OCI-LY3 (cell line): ENCODE measurements around the gene STYK1.

ENCODE experiments used
- H2AFZ ChIP-seq: fragments of 200-600, 300-600 bp; shearing (Covaris generic); 2 replicates; pipeline ENCODE4 v1.6.0; 2014; ENCODE audit warnings: antibody characterized with exemption, low read depth, low read length
- H3K27ac ChIP-seq: fragments of 200-600, 300-600 bp; sonication (generic); 2 replicates; pipeline ENCODE4 v1.5.1; 2014; ENCODE audit warnings: mild to moderate bottlenecking, low read length, moderate library complexity, mixed read lengths
- H3K27me3 ChIP-seq: fragments of 200-600, 300-600 bp; sonication (generic); 2 replicates; pipeline ENCODE4 v1.6.1; 2014; ENCODE audit warnings: low read depth, low read length, mixed read lengths
- H3K36me3 ChIP-seq: fragments of 200-600, 300-600 bp; sonication (generic); replicated peaks from 2 replicates; pipeline ENCODE3; 2014; ENCODE audit warnings: low read depth, low read length, mixed read lengths
- H3K4me1 ChIP-seq: fragments of 300-600, 200-600 bp; sonication (generic); 2 replicates; pipeline ENCODE4 v1.6.1; 2014; ENCODE audit warnings: low read length, mixed read lengths
- H3K4me2 ChIP-seq: fragments of 200-600, 300-600 bp; sonication (generic); 2 replicates; pipeline ENCODE4 v1.6.1; 2014; ENCODE audit warnings: low read length, mixed read lengths
- H3K4me3 ChIP-seq: fragments of 300-600, 200-600 bp; sonication (generic); 2 replicates; pipeline ENCODE4 v1.5.1; 2014; ENCODE audit warnings: antibody characterized with exemption, mild to moderate bottlenecking, low read length, moderate library complexity
- H3K79me2 ChIP-seq: fragments of 300-600, 200-600 bp; shearing (Covaris generic); 2 replicates; pipeline ENCODE4 v1.6.1; 2014; ENCODE audit warnings: mild to moderate bottlenecking, low read length, mixed read lengths
- H3K9ac ChIP-seq: fragments of 300-600, 200-600 bp; shearing (Covaris generic); 2 replicates; pipeline ENCODE4 v1.6.0; 2014; ENCODE audit warnings: mild to moderate bottlenecking, low read length, moderate library complexity
- H3K9me3 ChIP-seq: fragments of 200-600, 300-600 bp; shearing (Covaris generic); 2 replicates; pipeline ENCODE4 v1.6.1; 2014; ENCODE audit warnings: low read length, mixed read lengths; ENCODE audit not compliant: insufficient read depth
- H4K20me1 ChIP-seq: fragments of 200-600, 300-600 bp; sonication (generic); 2 replicates; pipeline ENCODE4 v1.6.1; 2016; ENCODE audit warnings: low read length, mixed read lengths; ENCODE audit not compliant: insufficient read depth
- EZH2phosphoT487 ChIP-seq: fragments of 200-600 bp; shearing (Covaris generic); IDR thresholded peaks from 2 replicates; pipeline ENCODE4 v1.6.1; 2018; ENCODE audit warnings: antibody characterized with exemption, mixed run types, low read depth
- TF ChIP-seq, protein P1 (sequence below): fragments of 200-600, 300-600 bp; sonication (generic); IDR thresholded peaks from 2 replicates; pipeline ENCODE4 v1.5.1; 2014; ENCODE audit warnings: antibody characterized with exemption, low read length, low read depth

STYK1 gene

GRCh38 chr12:10709808-10710207 is 36.0 kb upstream of the STYK1 start:
- no peaks in the 10 kb centered on the region for H4K20me1 ChIP-seq
- no peak overlapping the region for H3K4me2 ChIP-seq
- H3K4me3 ChIP-seq = no peak overlapping the region
- TF ChIP-seq, protein P1, sequence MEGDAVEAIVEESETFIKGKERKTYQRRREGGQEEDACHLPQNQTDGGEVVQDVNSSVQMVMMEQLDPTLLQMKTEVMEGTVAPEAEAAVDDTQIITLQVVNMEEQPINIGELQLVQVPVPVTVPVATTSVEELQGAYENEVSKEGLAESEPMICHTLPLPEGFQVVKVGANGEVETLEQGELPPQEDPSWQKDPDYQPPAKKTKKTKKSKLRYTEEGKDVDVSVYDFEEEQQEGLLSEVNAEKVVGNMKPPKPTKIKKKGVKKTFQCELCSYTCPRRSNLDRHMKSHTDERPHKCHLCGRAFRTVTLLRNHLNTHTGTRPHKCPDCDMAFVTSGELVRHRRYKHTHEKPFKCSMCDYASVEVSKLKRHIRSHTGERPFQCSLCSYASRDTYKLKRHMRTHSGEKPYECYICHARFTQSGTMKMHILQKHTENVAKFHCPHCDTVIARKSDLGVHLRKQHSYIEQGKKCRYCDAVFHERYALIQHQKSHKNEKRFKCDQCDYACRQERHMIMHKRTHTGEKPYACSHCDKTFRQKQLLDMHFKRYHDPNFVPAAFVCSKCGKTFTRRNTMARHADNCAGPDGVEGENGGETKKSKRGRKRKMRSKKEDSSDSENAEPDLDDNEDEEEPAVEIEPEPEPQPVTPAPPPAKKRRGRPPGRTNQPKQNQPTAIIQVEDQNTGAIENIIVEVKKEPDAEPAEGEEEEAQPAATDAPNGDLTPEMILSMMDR = no peak
- TF ChIP-seq EZH2phosphoT487 = no peak
- no peaks in the 10 kb centered on the region; the same call in 1 of the 2 replicates for H3K4me1 ChIP-seq
- no peak overlapping the region for H2AFZ ChIP-seq
- peaks cover 72% of the 10 kb centered on the region for H3K36me3 ChIP-seq
- no peaks in the 10 kb centered on the region for H3K9me3 ChIP-seq
- H3K79me2 ChIP-seq = peaks cover 18% of the 10 kb centered on the region
- H3K27me3 ChIP-seq = no peaks in the 10 kb centered on the region
- H3K27ac ChIP-seq = no peak overlapping the region
- H3K9ac ChIP-seq = no peak overlapping the region

GRCh38 chr12:10708862-10709261 is 35.0 kb upstream of the STYK1 start:
- H3K79me2 ChIP-seq = peaks cover 18% of the 10 kb centered on the region
- no peak for TF ChIP-seq EZH2phosphoT487
- H3K27ac ChIP-seq = no peak overlapping the region
- no peaks in the 10 kb centered on the region; the same call in 1 of the 2 replicates for H3K4me1 ChIP-seq
- H3K9me3 ChIP-seq = no peaks in the 10 kb centered on the region
- no peak overlapping the region for H3K9ac ChIP-seq
- H3K36me3 ChIP-seq = peaks cover 74% of the 10 kb centered on the region
- H3K4me3 ChIP-seq = no peak overlapping the region
- H2AFZ ChIP-seq = no peak overlapping the region
- H3K4me2 ChIP-seq = no peak overlapping the region
- H4K20me1 ChIP-seq = peaks cover 3% of the 10 kb centered on the region; the same call in 1 of the 2 replicates
- no peaks in the 10 kb centered on the region for H3K27me3 ChIP-seq

GRCh38 chr12:10705655-10706054 is 31.8 kb upstream of the STYK1 start:
- H2AFZ ChIP-seq = no peak overlapping the region
- H3K4me2 ChIP-seq = no peak overlapping the region
- H3K79me2 ChIP-seq = peaks cover 15% of the 10 kb centered on the region
- H3K4me3 ChIP-seq = no peak overlapping the region
- no peaks in the 10 kb centered on the region for H3K9me3 ChIP-seq
- H3K4me1 ChIP-seq = peaks cover 10% of the 10 kb centered on the region
- peaks cover 3% of the 10 kb centered on the region; the same call in 1 of the 2 replicates for H4K20me1 ChIP-seq
- H3K27ac ChIP-seq = no peak overlapping the region
- H3K36me3 ChIP-seq = peaks cover 68% of the 10 kb centered on the region
- no peak overlapping the region for H3K9ac ChIP-seq
- no peaks in the 10 kb centered on the region for H3K27me3 ChIP-seq
- TF ChIP-seq EZH2phosphoT487 = no peak
- TF ChIP-seq, protein P1 = no peak

- Histone ChIP-seq H4K20me1 (peaks cover 3% of the 10 kb centered on the region; the same call in 1 of the 2 replicates), H3K9ac (no peak overlapping the region), H2AFZ (no peak overlapping the region), H3K4me1 (peaks cover 10% of the 10 kb centered on the region), H3K9me3 (no peaks in the 10 kb centered on the region), H3K79me2 (no peaks in the 10 kb centered on the region), H3K4me2 (peak overlapping the region; percentile 12; the same call in 1 of the 2 replicates), H3K36me3 (peaks cover 68% of the 10 kb centered on the region), H3K27me3 (no peaks in the 10 kb centered on the region), H3K27ac (peak overlapping the region; percentile 44), H3K4me3 (no peak overlapping the region)
- TF ChIP-seq, protein P1 = no peak
- TF ChIP-seq EZH2phosphoT487 = no peak
Measured at GRCh38 chr12:10701843-10702242, 28.0 kb upstream of the STYK1 start.
